Trophoblast cell (in vitro differentiated cells and primary cell): ENCODE data around the gene OTOF.

ENCODE experiments used
- DNase-seq, 2 donors: peaks; one replicate each; pipeline ENCODE4 v3.0.0-alpha.2; 2016
- H2AFZ ChIP-seq: 2 replicates; pipeline ENCODE4 v1.6.1; 2013; ENCODE audit warnings: low read length, moderate library complexity, mild to moderate bottlenecking; ENCODE audit not compliant: insufficient read depth, poor library complexity
- H2AK5ac ChIP-seq: 2 replicates; pipeline ENCODE4 v1.6.1; 2013; ENCODE audit warnings: mild to moderate bottlenecking, low read length
- H2BK120ac ChIP-seq: 2 replicates; pipeline ENCODE4 v1.6.1; 2013; ENCODE audit warnings: low read length, mild to moderate bottlenecking, moderate library complexity; ENCODE audit not compliant: insufficient read depth, poor library complexity
- H2BK12ac ChIP-seq: 2 replicates; pipeline ENCODE4 v1.6.1; 2013; ENCODE audit warnings: mild to moderate bottlenecking, low read length, moderate library complexity
- H2BK5ac ChIP-seq: 2 replicates; pipeline ENCODE4 v1.6.1; 2013; ENCODE audit warnings: low read length, low read depth, moderate library complexity, mild to moderate bottlenecking; ENCODE audit not compliant: poor library complexity
- H3K14ac ChIP-seq: 2 replicates; pipeline ENCODE4 v1.6.1; 2013; ENCODE audit warnings: mild to moderate bottlenecking, low read length
- H3K18ac ChIP-seq: 2 replicates; pipeline ENCODE4 v1.6.1; 2013; ENCODE audit warnings: mild to moderate bottlenecking, low read length
- H3K23ac ChIP-seq: 2 replicates; pipeline ENCODE4 v1.6.1; 2013; ENCODE audit warnings: low read length
- H3K27ac ChIP-seq: 2 replicates; pipeline ENCODE4 v1.5.1; 2013; ENCODE audit warnings: low read depth, mild to moderate bottlenecking, inconsistent platforms, low read length, moderate library complexity
- H3K27me3 ChIP-seq: 2 replicates; pipeline ENCODE4 v1.6.1; 2013; ENCODE audit warnings: inconsistent platforms, mild to moderate bottlenecking, low read length, moderate library complexity; ENCODE audit not compliant: insufficient read depth
- H3K36me3 ChIP-seq, 2 experiments: 1 replicate in 1 of 2; 2 replicates in 1 of 2; pipeline ENCODE4 v1.6.1; 2013; ENCODE audit warnings: low read length in 2 of 2, mild to moderate bottlenecking in 2 of 2, moderate library complexity in 1 of 2; ENCODE audit not compliant: insufficient read depth in 2 of 2, control insufficient read depth in 1 of 2
- H3K4ac ChIP-seq: 2 replicates; pipeline ENCODE4 v1.6.1; 2013; ENCODE audit warnings: low read depth, mild to moderate bottlenecking, low read length, moderate library complexity
- H3K4me1 ChIP-seq, 2 experiments: 1 replicate in 1 of 2; 2 replicates in 1 of 2; pipeline ENCODE4 v1.6.1; 2013; ENCODE audit warnings: low read length in 2 of 2, mild to moderate bottlenecking in 2 of 2, moderate library complexity in 1 of 2; ENCODE audit not compliant: insufficient read depth in 2 of 2, control insufficient read depth in 1 of 2
- H3K4me2 ChIP-seq: 2 replicates; pipeline ENCODE4 v1.6.1; 2013; ENCODE audit warnings: inconsistent platforms, mild to moderate bottlenecking, low read length, moderate library complexity
- H3K4me3 ChIP-seq: 2 replicates; pipeline ENCODE4 v1.5.1; 2013; ENCODE audit warnings: mild to moderate bottlenecking, low read depth, low read length, inconsistent platforms
- H3K79me1 ChIP-seq: one replicate; pipeline ENCODE4 v1.6.1; 2013; ENCODE audit warnings: low read length
- H3K79me2 ChIP-seq: 2 replicates; pipeline ENCODE4 v1.6.1; 2013; ENCODE audit warnings: low read length, mild to moderate bottlenecking; ENCODE audit not compliant: control insufficient read depth, insufficient read depth, poor library complexity
- H3K9ac ChIP-seq: 2 replicates; pipeline ENCODE4 v1.6.1; 2013; ENCODE audit warnings: mild to moderate bottlenecking, low read length
- H3K9me3 ChIP-seq: 2 replicates; pipeline ENCODE4 v1.6.1; 2013; ENCODE audit warnings: low read depth, mild to moderate bottlenecking, control low read depth, inconsistent platforms, low read length; ENCODE audit not compliant: insufficient read depth
- H4K12ac ChIP-seq: 2 replicates; pipeline ENCODE4 v1.6.1; 2013; ENCODE audit warnings: low read depth, mild to moderate bottlenecking, low read length, moderate library complexity
- H4K8ac ChIP-seq: 2 replicates; pipeline ENCODE4 v1.6.1; 2013; ENCODE audit warnings: low read depth, mild to moderate bottlenecking, low read length, moderate library complexity
- H4K91ac ChIP-seq: one replicate; pipeline ENCODE4 v1.6.1; 2013; ENCODE audit warnings: low read depth, mild to moderate bottlenecking, low read length, moderate library complexity
- WGBS: extraction: QIAGEN DNeasy Blood & Tissue Kit; methylation state at CpG from one replicate; pipeline ENCODE4 v1.1.7; 2013; ENCODE audit warnings: missing lambda C conversion rate; ENCODE audit not compliant: insufficient read length, insufficient coverage; ENCODE audit errors: extremely low coverage; 5-methylcytosine and 5-hydroxymethylcytosine counted together

The OTOF gene

GRCh38 chr2:26522751-26523171, 44.8 kb upstream of the OTOF start:
- no CpG with 5 or more reads among the region's 7 CpGs for WGBS
- Histone ChIP-seq H4K12ac (no peak overlapping the region), H3K4me1 (no peaks in the 10 kb centered on the region), H2BK12ac (no peak overlapping the region), H3K27me3 (no peaks in the 10 kb centered on the region), H3K4me2 (no peak overlapping the region), H3K4me3 (no peak overlapping the region), H4K91ac (no peak overlapping the region), H3K18ac (no peak overlapping the region), H2AK5ac (no peak overlapping the region), H3K9ac (no peak overlapping the region), H3K23ac (no peak overlapping the region), H2BK120ac (no peak overlapping the region), H4K8ac (no peak overlapping the region), H3K36me3 (no peaks in the 10 kb centered on the region), H3K79me2 (no peaks in the 10 kb centered on the region), H2BK5ac (no peak overlapping the region), H2AFZ (no peak overlapping the region), H3K14ac (no peak overlapping the region), H3K27ac (no peak overlapping the region), H3K4ac (no peak overlapping the region), H3K79me1 (no peaks in the 10 kb centered on the region), H3K9me3 (peaks cover 2% of the 10 kb centered on the region)
- no peak for DNase-seq

GRCh38 chr2:26522325-26522724, 44.4 kb upstream of the OTOF start:
- no CpG with 5 or more reads among the region's 6 CpGs for WGBS
- Histone ChIP-seq H3K79me2 (no peaks in the 10 kb centered on the region), H2AK5ac (no peak overlapping the region), H4K8ac (no peak overlapping the region), H2BK5ac (no peak overlapping the region), H3K4me3 (no peak overlapping the region), H3K36me3 (no peaks in the 10 kb centered on the region), H3K79me1 (no peaks in the 10 kb centered on the region), H3K14ac (no peak overlapping the region), H3K18ac (no peak overlapping the region), H3K4me1 (no peaks in the 10 kb centered on the region), H3K9ac (no peak overlapping the region), H2BK12ac (no peak overlapping the region), H3K4me2 (no peak overlapping the region), H2BK120ac (no peak overlapping the region), H4K91ac (no peak overlapping the region), H3K27ac (no peak overlapping the region), H3K23ac (no peak overlapping the region), H3K4ac (no peak overlapping the region), H3K27me3 (no peaks in the 10 kb centered on the region), H2AFZ (no peak overlapping the region), H3K9me3 (peaks cover 2% of the 10 kb centered on the region), H4K12ac (no peak overlapping the region)
- DNase-seq, result no peak

- Histone ChIP-seq H2BK12ac (no peak overlapping the region), H4K91ac (no peak overlapping the region), H3K18ac (no peak overlapping the region), H3K27me3 (no peaks in the 10 kb centered on the region), H3K9ac (no peak overlapping the region), H3K79me1 (no peaks in the 10 kb centered on the region), H3K23ac (no peak overlapping the region), H2BK5ac (no peak overlapping the region), H2AFZ (no peak overlapping the region), H3K4me2 (no peak overlapping the region), H3K4me1 (no peaks in the 10 kb centered on the region), H3K4ac (no peak overlapping the region), H3K14ac (no peak overlapping the region), H3K4me3 (no peak overlapping the region), H4K12ac (no peak overlapping the region), H3K9me3 (peaks cover 2% of the 10 kb centered on the region), H3K79me2 (no peaks in the 10 kb centered on the region), H2AK5ac (no peak overlapping the region), H4K8ac (no peak overlapping the region), H3K36me3 (no peaks in the 10 kb centered on the region), H3K27ac (no peak overlapping the region), H2BK120ac (no peak overlapping the region)
- DNase-seq, result no peak
- WGBS, result no CpG with 5 or more reads among the region's 5 CpGs
Measured at GRCh38 chr2:26521913-26522180, 43.9 kb upstream of the OTOF start.

GRCh38 chr2:26521054-26521912, 43.4 kb upstream of the OTOF start:
- Histone ChIP-seq H2AK5ac (no peak overlapping the region), H3K79me2 (no peaks in the 10 kb centered on the region), H3K9ac (no peak overlapping the region), H3K27ac (no peak overlapping the region), H2AFZ (no peak overlapping the region), H4K8ac (no peak overlapping the region), H4K12ac (no peak overlapping the region), H3K18ac (no peak overlapping the region), H3K14ac (no peak overlapping the region), H4K91ac (no peak overlapping the region), H2BK12ac (no peak overlapping the region), H3K4me2 (no peak overlapping the region), H3K9me3 (peaks cover 2% of the 10 kb centered on the region), H3K4me1 (no peaks in the 10 kb centered on the region), H2BK120ac (no peak overlapping the region), H3K23ac (no peak overlapping the region), H3K36me3 (no peaks in the 10 kb centered on the region), H3K27me3 (no peaks in the 10 kb centered on the region), H3K4me3 (no peak overlapping the region), H3K79me1 (no peaks in the 10 kb centered on the region), H3K4ac (no peak overlapping the region), H2BK5ac (no peak overlapping the region)
- DNase-seq, result peak in 1 of 2 donors; percentile 20
- no CpG with 5 or more reads among the region's 12 CpGs for WGBS
